Nephron progenitor cell (in vitro differentiated cells): ENCODE data around the gene TM9SF1.

ENCODE experiments used
- DNase-seq: peaks from one replicate; pipeline ENCODE4 v3.0.0; 2021
- H3K27ac Mint-ChIP-seq: 2 replicates; pipeline ENCODE4 v1.8.0; 2021; ENCODE audit warnings: mild to moderate bottlenecking, moderate library complexity, mixed read lengths
- H3K27me3 Mint-ChIP-seq: 2 replicates; pipeline ENCODE4 v1.8.0; 2021; ENCODE audit warnings: mild to moderate bottlenecking, low read depth, mixed read lengths; ENCODE audit not compliant: poor library complexity
- H3K36me3 Mint-ChIP-seq: 2 replicates; pipeline ENCODE4 v1.8.0; 2021; ENCODE audit warnings: low read depth, mixed read lengths
- H3K4me1 Mint-ChIP-seq: 2 replicates; pipeline ENCODE4 v1.8.0; 2021; ENCODE audit warnings: mixed read lengths
- H3K4me3 Mint-ChIP-seq: 2 replicates; pipeline ENCODE4 v1.8.0; 2021; ENCODE audit warnings: mild to moderate bottlenecking, moderate library complexity, mixed read lengths
- H3K9me3 Mint-ChIP-seq: 2 replicates; pipeline ENCODE4 v1.8.0; 2021; ENCODE audit warnings: mild to moderate bottlenecking, moderate library complexity, mixed read lengths
- TF ChIP-seq, protein P1 (sequence below): fragments of 200-600 bp; sonication (generic); IDR thresholded peaks from 2 replicates; pipeline ENCODE4 v1.5.0; 2021; ENCODE audit warnings: antibody characterized with exemption

The TM9SF1 gene

DNA sequence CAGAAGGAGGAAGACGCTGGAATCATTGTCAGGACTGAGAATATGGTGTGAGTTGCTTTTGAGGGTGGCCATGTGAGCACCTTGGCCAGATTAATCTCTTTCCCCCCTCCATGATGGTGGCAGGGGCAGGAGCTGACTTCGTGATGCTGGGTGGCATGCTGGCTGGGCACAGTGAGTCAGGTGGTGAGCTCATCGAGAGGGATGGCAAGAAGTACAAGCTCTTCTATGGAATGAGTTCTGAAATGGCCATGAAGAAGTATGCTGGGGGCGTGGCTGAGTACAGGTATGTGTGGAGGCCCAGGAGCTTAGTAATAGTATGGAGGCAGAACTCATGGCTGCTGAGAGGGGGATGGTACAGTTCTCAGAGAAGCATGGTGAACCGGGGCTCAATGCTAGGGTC is 42.9 kb upstream of the TM9SF1 start:
- Mint-ChIP-seq H3K27me3 (peaks cover 4% of the 10 kb centered on the region), H3K36me3 (peaks cover 38% of the 10 kb centered on the region), H3K9me3 (no peaks in the 10 kb centered on the region), H3K27ac (no peak overlapping the region), H3K4me1 (peaks cover 46% of the 10 kb centered on the region), H3K4me3 (no peak overlapping the region)
- TF ChIP-seq, protein P1, sequence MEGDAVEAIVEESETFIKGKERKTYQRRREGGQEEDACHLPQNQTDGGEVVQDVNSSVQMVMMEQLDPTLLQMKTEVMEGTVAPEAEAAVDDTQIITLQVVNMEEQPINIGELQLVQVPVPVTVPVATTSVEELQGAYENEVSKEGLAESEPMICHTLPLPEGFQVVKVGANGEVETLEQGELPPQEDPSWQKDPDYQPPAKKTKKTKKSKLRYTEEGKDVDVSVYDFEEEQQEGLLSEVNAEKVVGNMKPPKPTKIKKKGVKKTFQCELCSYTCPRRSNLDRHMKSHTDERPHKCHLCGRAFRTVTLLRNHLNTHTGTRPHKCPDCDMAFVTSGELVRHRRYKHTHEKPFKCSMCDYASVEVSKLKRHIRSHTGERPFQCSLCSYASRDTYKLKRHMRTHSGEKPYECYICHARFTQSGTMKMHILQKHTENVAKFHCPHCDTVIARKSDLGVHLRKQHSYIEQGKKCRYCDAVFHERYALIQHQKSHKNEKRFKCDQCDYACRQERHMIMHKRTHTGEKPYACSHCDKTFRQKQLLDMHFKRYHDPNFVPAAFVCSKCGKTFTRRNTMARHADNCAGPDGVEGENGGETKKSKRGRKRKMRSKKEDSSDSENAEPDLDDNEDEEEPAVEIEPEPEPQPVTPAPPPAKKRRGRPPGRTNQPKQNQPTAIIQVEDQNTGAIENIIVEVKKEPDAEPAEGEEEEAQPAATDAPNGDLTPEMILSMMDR = no peak
- DNase-seq = no peak

GRCh38 chr14:24237463-24237955 is 42.3 kb upstream of the TM9SF1 start:
- Mint-ChIP-seq H3K27ac (peak overlapping the region; percentile 25), H3K4me1 (peaks cover 48% of the 10 kb centered on the region), H3K9me3 (no peaks in the 10 kb centered on the region), H3K4me3 (no peak overlapping the region), H3K27me3 (no peaks in the 10 kb centered on the region), H3K36me3 (peaks cover 38% of the 10 kb centered on the region)
- TF ChIP-seq, protein P1 = no peak
- no peak for DNase-seq

- TF ChIP-seq, protein P1 = no peak
- Mint-ChIP-seq H3K36me3 (peaks cover 38% of the 10 kb centered on the region), H3K27me3 (no peaks in the 10 kb centered on the region), H3K4me3 (no peak overlapping the region), H3K27ac (no peak overlapping the region), H3K4me1 (peaks cover 44% of the 10 kb centered on the region), H3K9me3 (no peaks in the 10 kb centered on the region)
- no peak for DNase-seq
Observed at GRCh38 chr14:24236689-24237462, 41.6 kb upstream of the TM9SF1 start.

DNA sequence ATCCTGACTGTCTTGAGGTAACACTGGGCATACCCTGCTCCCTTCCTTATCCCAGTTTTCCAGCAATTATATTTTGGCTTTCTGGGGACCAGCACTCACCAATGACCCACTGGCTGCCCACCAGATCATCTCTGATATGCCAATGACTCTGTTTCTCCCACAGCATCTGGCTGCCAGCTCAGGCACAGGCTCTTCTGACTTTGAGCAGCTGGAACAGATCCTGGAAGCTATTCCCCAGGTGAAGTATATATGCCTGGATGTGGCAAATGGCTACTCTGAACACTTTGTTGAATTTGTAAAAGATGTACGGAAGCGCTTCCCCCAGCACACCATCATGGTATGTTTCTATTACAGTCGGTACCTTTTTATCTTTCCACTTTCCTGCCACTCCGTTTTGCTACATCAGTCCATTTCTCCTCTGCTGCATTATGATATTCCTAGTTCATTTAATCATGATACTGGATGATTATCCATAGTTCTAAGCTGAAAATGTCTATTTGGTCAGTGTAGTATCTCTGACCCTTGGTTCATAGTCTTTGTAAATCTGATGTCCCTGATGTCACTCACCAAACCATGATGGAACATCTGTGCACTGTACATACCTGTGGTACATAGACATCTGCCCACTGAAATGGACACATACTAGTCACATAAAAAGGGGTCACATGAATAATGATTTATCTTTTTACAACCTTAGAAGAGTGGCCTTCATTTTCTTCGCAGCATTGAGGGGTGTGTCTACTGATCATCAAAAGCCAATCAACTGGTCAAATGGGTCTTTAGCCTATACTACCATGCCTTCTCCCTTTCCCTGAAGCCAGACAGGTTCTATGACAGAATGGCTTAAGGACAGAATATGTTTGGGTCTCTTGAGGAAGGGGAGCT is 40.8 kb upstream of the TM9SF1 start:
- Mint-ChIP-seq H3K4me1 (peaks cover 45% of the 10 kb centered on the region), H3K27ac (no peak overlapping the region), H3K27me3 (no peaks in the 10 kb centered on the region), H3K36me3 (peaks cover 38% of the 10 kb centered on the region), H3K4me3 (no peak overlapping the region), H3K9me3 (no peaks in the 10 kb centered on the region)
- no peak for DNase-seq
- TF ChIP-seq, protein P1 = no peak

- H3K27ac Mint-ChIP-seq = no peak overlapping the region
- H3K4me3 Mint-ChIP-seq = peak overlapping the region; percentile 95
- H3K27me3 Mint-ChIP-seq = no peaks in the 10 kb centered on the region
- H3K4me1 Mint-ChIP-seq = peaks cover 32% of the 10 kb centered on the region
- TF ChIP-seq, protein P1 = no peak
- DNase-seq = no peak
- H3K36me3 Mint-ChIP-seq = peaks cover 25% of the 10 kb centered on the region
- no peaks in the 10 kb centered on the region for H3K9me3 Mint-ChIP-seq
Observed at GRCh38 chr14:24234095-24235005, 39.1 kb upstream of the TM9SF1 start.
